IPS-NIHi7 (cell line): ENCODE results near the gene CLSTN2.

Source experiments
- DNase-seq: peaks from one replicate; pipeline ENCODE4 v3.0.0; 2012; ENCODE audit warnings: mixed read lengths; ENCODE audit errors: extremely low spot score

CLSTN2 gene

GRCh38 chr3:140148824-140149390, 213.9 kb downstream of the CLSTN2 start:
- no peak for DNase-seq

DNA sequence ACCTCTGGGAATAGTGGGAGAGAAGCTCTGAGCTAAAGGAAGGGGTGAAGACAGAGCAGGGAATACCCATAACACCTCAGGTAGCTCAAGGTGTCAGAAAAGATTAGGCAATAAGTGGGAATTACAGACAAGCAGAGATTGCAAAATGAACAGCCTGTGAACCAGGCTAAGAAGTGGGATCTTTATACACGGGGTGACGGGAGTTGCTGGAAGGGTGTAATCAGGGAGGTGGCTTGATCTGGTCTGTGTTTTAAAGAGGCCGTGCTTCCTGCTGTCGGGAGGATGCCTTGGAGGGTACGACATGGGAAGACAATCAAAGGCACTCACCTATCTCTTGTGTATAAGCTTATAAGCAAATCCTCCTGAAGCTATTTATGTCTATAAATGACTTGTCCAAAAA, 216.3 kb downstream of the CLSTN2 start:
- DNase-seq = no peak

- DNase-seq = no peak
Measured at GRCh38 chr3:140152851-140153639, 218.1 kb downstream of the CLSTN2 start.

GRCh38 chr3:140153736-140154135, 218.8 kb downstream of the CLSTN2 start:
- DNase-seq = no peak

GRCh38 chr3:140157161-140157560, 222.2 kb downstream of the CLSTN2 start:
- DNase-seq = no peak

DNA sequence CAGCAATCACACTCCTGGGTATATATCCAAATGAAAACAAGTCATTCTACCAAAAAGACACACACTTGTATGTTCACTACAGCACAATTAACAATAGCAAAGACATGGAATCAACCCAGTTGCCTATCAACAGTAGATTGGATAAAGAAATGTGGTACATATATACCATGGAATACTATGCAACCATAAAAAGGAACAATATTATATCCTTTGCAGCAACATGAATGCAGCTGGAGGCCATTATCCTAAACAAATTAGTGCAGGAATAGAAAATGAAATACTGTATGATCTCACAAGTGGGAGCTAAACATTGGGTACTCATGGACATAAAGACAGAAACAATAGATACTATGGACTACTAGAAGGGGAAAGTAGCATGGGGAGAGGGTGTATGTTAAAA, 224.7 kb downstream of the CLSTN2 start:
- no peak for DNase-seq

- DNase-seq = no peak
Measured at GRCh38 chr3:140160553-140160952, 225.6 kb downstream of the CLSTN2 start.

DNA sequence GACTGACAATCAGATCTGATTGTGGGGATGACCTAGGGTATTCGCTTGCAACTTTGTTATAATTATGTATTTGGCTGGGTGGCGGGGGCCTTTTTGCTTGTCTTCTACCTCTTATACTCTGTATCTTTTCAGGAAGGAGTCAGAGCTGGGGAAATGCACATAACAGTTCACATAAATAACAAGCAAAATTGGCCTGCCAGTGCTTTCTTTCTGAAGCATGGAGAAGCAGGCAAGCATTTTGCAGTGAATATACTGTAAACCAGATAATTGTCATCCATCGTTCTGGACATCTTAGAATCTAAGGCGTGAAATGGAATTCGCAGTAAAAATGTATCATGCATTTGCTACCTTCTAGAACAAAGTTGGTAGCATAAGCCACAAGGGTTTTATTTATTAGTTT, 227.6 kb downstream of the CLSTN2 start:
- DNase-seq = no peak

DNA sequence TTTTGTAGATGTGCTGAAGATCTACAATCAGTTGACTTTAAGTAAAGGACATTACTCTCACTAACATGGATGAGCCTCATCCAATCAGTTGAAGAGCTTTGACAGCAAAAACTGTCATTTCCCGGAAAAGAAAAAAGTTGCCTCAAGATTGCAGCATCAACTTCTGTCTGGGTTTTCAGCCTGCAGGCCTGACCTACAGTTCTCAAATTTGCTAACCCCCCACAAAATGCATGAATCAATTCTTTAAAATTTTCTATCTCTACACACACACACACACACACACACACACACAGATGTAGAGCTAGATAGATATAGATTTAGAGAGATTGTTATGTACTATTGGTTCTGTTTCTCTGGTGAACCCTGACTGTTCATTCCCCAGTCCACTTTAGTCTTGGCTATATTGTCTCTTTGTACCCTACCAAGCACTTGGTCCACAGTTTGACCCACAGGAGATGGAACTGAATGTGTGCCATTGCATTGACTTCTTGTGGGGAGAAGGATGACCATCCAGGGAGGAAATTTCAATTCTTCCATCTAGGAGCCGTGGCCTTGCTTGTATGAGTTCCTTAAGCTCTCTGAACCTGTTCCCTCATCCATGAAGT, 228.3 kb downstream of the CLSTN2 start:
- DNase-seq = no peak

DNA sequence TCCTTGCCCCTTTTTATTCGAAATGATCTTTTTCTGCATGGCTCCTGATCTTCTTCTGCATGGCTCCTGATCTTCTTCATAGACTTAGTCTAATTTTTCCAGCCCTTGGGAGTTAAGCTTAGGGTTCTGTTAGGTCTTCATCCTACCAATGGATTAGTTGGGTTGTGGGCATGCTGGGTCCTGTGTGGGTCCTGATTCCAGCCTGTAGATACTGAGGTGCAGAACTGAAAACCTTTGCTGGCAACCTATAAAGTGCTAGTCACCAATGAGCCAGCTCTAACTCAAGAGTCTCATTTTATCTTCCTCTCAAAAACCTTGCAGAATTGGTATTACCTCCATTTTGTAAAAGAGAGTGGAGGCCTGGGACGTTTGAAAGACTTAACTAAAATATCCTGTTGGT, 229.2 kb downstream of the CLSTN2 start:
- DNase-seq = no peak

- no peak for DNase-seq
Measured at GRCh38 chr3:140164922-140165590, 230.1 kb downstream of the CLSTN2 start.

DNA sequence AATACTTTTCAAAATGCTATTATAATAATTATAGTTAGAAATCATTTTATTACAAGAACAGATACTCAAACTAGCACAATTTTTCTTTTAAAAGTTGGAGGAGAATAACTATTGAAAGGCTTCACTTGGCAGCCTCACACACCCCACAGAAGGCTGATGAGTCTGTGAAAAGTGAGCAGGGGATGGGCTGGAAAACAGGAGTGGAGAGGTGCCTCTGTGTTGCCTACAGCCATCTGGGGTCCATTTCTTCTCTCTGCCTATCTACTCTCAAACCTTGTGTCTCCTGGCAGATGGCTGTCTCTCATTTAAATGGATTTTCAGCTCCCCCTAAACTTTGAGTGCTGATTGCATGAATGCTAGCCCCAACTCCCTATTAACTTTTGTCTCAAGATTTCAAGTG, 230.8 kb downstream of the CLSTN2 start:
- no peak for DNase-seq

- no peak for DNase-seq
Measured at GRCh38 chr3:140166861-140167599, 232.0 kb downstream of the CLSTN2 start.

DNA sequence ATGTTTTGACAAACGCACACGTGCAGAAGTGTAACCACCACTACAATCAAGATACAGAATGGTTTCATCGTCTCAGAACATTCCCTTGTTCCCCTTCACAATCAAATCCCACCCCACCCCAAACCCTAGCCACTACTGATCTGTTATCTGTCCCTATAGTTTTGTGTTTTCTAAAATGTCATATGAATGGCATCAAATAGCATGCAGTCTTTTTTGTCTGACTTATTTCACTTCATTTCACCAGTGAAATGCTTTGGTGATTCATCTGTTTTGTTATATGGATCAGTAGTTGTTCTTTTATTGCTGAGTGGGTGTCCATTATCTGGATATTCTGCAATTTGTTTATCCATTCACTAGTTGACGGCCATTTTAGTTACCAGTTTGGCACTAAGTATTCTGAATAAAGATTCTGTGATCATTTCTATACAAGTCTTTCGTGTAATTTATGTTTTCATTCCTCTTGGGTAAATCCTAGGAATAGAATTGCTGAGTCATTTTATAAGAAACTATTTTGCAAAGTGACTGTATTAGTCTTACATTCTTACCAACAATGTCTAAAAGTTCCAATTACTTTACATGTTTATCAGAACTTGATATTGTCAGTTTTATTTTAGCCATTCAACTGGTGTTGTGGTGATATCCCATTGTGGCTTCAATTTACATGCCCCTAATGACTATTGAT, 232.8 kb downstream of the CLSTN2 start:
- no peak for DNase-seq

- DNase-seq = no peak
Measured at GRCh38 chr3:140170612-140171011, 235.6 kb downstream of the CLSTN2 start.

GRCh38 chr3:140176526-140176925, 241.5 kb downstream of the CLSTN2 start:
- DNase-seq = no peak

DNA sequence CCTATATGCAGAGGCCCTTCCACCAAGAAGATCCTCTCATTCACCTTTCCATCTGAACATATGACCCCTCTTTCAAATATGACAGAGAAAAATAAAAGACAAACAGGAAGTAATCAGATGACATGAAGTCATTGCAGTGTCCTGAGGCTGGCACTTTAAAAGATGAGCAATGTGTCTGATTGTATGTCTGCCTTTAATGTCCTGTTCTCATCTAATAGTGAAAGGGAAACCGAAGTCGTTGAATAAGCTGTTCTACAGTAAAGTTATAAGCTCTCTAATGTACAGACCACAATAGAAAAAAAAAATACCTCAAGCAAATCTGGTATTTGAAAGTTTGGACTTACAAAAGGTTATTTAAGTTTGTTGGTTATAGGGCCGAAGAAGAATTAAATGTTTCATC, 243.0 kb downstream of the CLSTN2 start:
- DNase-seq = no peak

DNA sequence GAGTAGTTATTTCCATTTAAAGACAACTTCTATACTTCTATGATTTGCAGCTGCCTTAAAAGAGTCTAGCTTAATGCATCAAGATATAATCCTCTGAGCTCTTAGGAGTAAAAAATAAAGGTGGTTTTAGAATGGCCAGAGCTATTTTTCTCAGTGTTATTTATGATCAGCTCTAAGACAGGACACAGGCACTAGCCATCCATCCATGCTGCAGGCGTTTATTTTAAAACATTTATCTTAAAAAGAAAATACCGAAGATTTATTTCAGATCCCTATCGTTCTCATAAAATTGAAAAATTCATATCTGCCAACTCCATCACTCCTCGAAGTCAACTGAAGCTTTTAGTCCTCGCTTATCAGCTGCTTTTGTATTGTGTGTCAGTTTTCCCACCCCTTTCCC, 243.5 kb downstream of the CLSTN2 start:
- no peak for DNase-seq

- DNase-seq = no peak
Measured at GRCh38 chr3:140180603-140181002, 245.6 kb downstream of the CLSTN2 start.

DNA sequence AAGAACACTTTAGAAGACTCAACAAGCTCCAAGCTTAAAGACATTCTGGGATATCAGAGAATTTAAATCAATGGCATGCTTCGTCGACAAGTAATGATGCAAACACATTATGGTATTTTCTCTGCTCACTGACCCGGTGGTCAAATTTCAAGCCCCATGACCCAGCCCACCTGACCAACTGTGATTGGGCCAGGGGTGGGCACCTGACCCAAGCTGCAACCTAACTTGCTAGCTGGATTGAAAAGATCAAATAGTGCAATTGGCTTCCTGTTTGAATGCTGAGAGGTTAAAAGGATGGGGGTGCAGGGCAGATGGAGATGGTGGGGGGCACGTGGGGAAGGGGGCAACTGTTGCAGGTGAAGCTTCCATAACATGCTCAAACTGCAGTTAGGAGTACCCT, 250.4 kb downstream of the CLSTN2 start:
- no peak for DNase-seq

GRCh38 chr3:140186421-140186920, 251.5 kb downstream of the CLSTN2 start:
- no peak for DNase-seq
